Testis (tissue), 3 donors: Measurements from ENCODE around the gene IL6R. TPM values are rescaled to one million over a fixed set of nuclear protein-coding genes. Genes with fewer than 3 reads are reported as not detected.

Source experiments
- DNase-seq: peaks from one replicate; pipeline ENCODE4 v3.0.0-alpha.2; 2019
- H3K27ac ChIP-seq, 2 donors: fragments of 200-600 bp; sonication (generic); one replicate each; pipeline ENCODE4 v1.5.1; 2019
- H3K27me3 ChIP-seq: fragments of 200-600 bp; sonication (generic); one replicate; pipeline ENCODE4 v1.5.1; 2019
- H3K36me3 ChIP-seq: fragments of 200-600 bp; sonication (generic); one replicate; pipeline ENCODE4 v1.5.1; 2017; ENCODE audit warnings: low read depth; ENCODE audit errors: missing control alignments
- H3K4me1 ChIP-seq: fragments of 200-600 bp; sonication (generic); one replicate; pipeline ENCODE4 v1.5.1; 2019
- H3K4me3 ChIP-seq, 2 donors: fragments of 200-600 bp; sonication (generic); one replicate each; pipeline ENCODE4 v1.5.1; 2017 to 2019
- H3K9me3 ChIP-seq: fragments of 200-600 bp; sonication (generic); one replicate; pipeline ENCODE4 v1.5.1; 2017
- CTCF ChIP-seq, 3 experiments: fragments of 450-650 bp in 2 of 3; fragments of 200-600 bp in 1 of 3; sonication (generic) in 1 of 3; IDR thresholded peaks; one replicate each; pipeline ENCODE4 v1.5.1; 2016 to 2019; ENCODE audit warnings: antibody characterized with exemption in 3 of 3, mild to moderate bottlenecking in 2 of 3, moderate library complexity in 1 of 3
- POLR2A ChIP-seq: fragments of 450-650 bp; IDR thresholded peaks from one replicate; pipeline ENCODE4 v1.6.1; 2017; ENCODE audit warnings: antibody characterized with exemption, mild to moderate bottlenecking, moderate library complexity
- WGBS, 2 donors: methylation state at CpG; one replicate each; pipeline ENCODE4 v1.1.5; 2018; 5-methylcytosine and 5-hydroxymethylcytosine counted together
- intact Hi-C: fragments of 100-400 bp; cut with DNase I; formaldehyde crosslinking; loops from one replicate; pipeline ENCODE4 v1.15.1; 2023; ENCODE audit warnings: low total_unique reads
- polyA plus RNA-seq: library from polyadenylated mRNA; stranded (reverse); fragments of 350-450 nt; fragmentation: Illumina TruSeq; extraction: RNeasy Lipid Tissue Mini Kit (QIAGEN cat#74804); gene quantifications from one replicate; pipeline ENCODE4 v1.2.3, GENCODE V29; 2014; ENCODE audit warnings: low read depth, low replicate concordance; ENCODE audit not compliant: insufficient read depth
- total RNA-seq, 2 donors: library from RNA; depleted of rRNA; stranded (reverse); fragments of >200 nt; gene quantifications; one replicate each; pipeline ENCODE4 v1.2.3, GENCODE V29; 2016

The IL6R gene
- total and polyA plus RNA-seq, 3 donors from 2014 or later = 8.5 to 29.7 (median 25.0) TPM

- no peak overlapping the region for H3K4me3 ChIP-seq
- no peak for DNase-seq
- H3K27ac ChIP-seq = no peak overlapping the region
- WGBS, 2 donors = 87 to 94% methylated on average over 6 of the region's 6 CpGs
- no peak for TF ChIP-seq POLR2A
- TF ChIP-seq CTCF (IDR thresholded peaks at IDR 0.05) = no peak
- H3K27me3 ChIP-seq = no peaks in the 10 kb centered on the region
- H3K9me3 ChIP-seq = no peaks in the 10 kb centered on the region
- intact Hi-C loops = no loop called here
- no peaks in the 10 kb centered on the region for H3K36me3 ChIP-seq
- no peaks in the 10 kb centered on the region for H3K4me1 ChIP-seq
These were observed 51.5 kb downstream of the IL6R start for GRCh38 chr1:154456631-154457030.

- intact Hi-C loops = no loop called here
- H3K4me1 ChIP-seq = no peaks in the 10 kb centered on the region
- TF ChIP-seq CTCF (IDR thresholded peaks at IDR 0.05) (no peak), POLR2A (no peak)
- no peak overlapping the region for H3K4me3 ChIP-seq
- H3K27me3 ChIP-seq = no peaks in the 10 kb centered on the region
- no peak for DNase-seq
- no peak overlapping the region for H3K27ac ChIP-seq
- H3K36me3 ChIP-seq = no peaks in the 10 kb centered on the region
- H3K9me3 ChIP-seq = no peaks in the 10 kb centered on the region
These were observed 53.9 kb downstream of the IL6R start for GRCh38 chr1:154459080-154459479.

GRCh38 chr1:154460695-154461260 lies 55.6 kb downstream of the IL6R start:
- DNase-seq = no peak
- Histone ChIP-seq H3K4me1 (no peaks in the 10 kb centered on the region), H3K27me3 (no peaks in the 10 kb centered on the region), H3K36me3 (no peaks in the 10 kb centered on the region), H3K9me3 (no peaks in the 10 kb centered on the region), H3K4me3 (no peak overlapping the region), H3K27ac (no peak overlapping the region)
- TF ChIP-seq POLR2A (no peak), CTCF (IDR thresholded peaks at IDR 0.05) (no peak)
- intact Hi-C loops = no loop called here
- WGBS, 2 donors = 50 to 65% methylated on average over 15 of the region's 15 CpGs

- Histone ChIP-seq H3K36me3 (no peaks in the 10 kb centered on the region), H3K27ac (no peak overlapping the region)
- peak; percentile 46 for DNase-seq
These were observed 58.4 kb downstream of the IL6R start for GRCh38 chr1:154463512-154463990.

More at GRCh38 chr1:154463512-154463990, 58.4 kb downstream of the IL6R start:
- Histone ChIP-seq H3K9me3 (no peaks in the 10 kb centered on the region), H3K4me3 (no peak overlapping the region), H3K4me1 (peaks cover 11% of the 10 kb centered on the region), H3K27me3 (no peaks in the 10 kb centered on the region)
- WGBS, 2 donors = 52 to 56% methylated on average over 4 of the region's 4 CpGs
- TF ChIP-seq CTCF (IDR thresholded peaks at IDR 0.05) (no peak), POLR2A (no peak)
- intact Hi-C loops = no loop called here
